CD14-positive monocyte (primary cell): ENCODE results near the gene BACH2. TPM values are rescaled to one million over a fixed set of nuclear protein-coding genes. Genes with fewer than 3 reads are reported as not detected.

Experiments
- DNase-seq, 3 donors: peaks; one replicate each; pipeline ENCODE4 v3.0.0-alpha.2; 2011 to 2022
- H2AFZ ChIP-seq: 2 replicates; pipeline ENCODE4 v1.6.0; 2012; ENCODE audit warnings: mild to moderate bottlenecking, low read depth, low read length, inconsistent platforms; ENCODE audit not compliant: insufficient read depth, poor library complexity, severe bottlenecking
- H3K27ac ChIP-seq, 2 donors: 1 replicate in 1 of 2; 2 replicates in 1 of 2; pipeline ENCODE4 v1.5.1; 2012 to 2013; ENCODE audit warnings: low read length in 2 of 2, control low read depth in 1 of 2, inconsistent platforms in 1 of 2, low read depth in 1 of 2, mild to moderate bottlenecking in 1 of 2
- H3K27me3 ChIP-seq, 2 donors: one replicate each; pipeline versions ENCODE4 v1.6.0 to v1.6.1; 2011 to 2013; ENCODE audit warnings: low read length in 2 of 2; ENCODE audit not compliant: control insufficient read depth in 2 of 2, insufficient read depth in 2 of 2
- H3K36me3 ChIP-seq, 2 donors: replicated peaks in 1 of 2; 1 replicate in 1 of 2; 2 replicates in 1 of 2; pipeline versions ENCODE4 v1.5.1 to v1.6.1; 2012 to 2013; ENCODE audit warnings: low read length in 2 of 2, control low read depth in 1 of 2, inconsistent platforms in 1 of 2, mild to moderate bottlenecking in 1 of 2; ENCODE audit not compliant: insufficient read depth in 2 of 2, control insufficient read depth in 1 of 2
- H3K4me1 ChIP-seq, 2 donors: 1 replicate in 1 of 2; 2 replicates in 1 of 2; pipeline versions ENCODE4 v1.5.1 to v1.6.1; 2012 to 2013; ENCODE audit warnings: low read length in 2 of 2, control low read depth in 1 of 2, inconsistent platforms in 1 of 2, mild to moderate bottlenecking in 1 of 2, moderate library complexity in 1 of 2; ENCODE audit not compliant: insufficient read depth in 2 of 2, control insufficient read depth in 1 of 2
- H3K4me2 ChIP-seq: replicated peaks from 2 replicates; pipeline ENCODE3; 2012; ENCODE audit warnings: low read length, moderate library complexity, mild to moderate bottlenecking; ENCODE audit not compliant: poor library complexity, severe bottlenecking; ENCODE audit errors: extremely low read depth
- H3K4me3 ChIP-seq, 3 experiments: fragments of 200-600 bp in 1 of 3; sonication (generic) in 1 of 3; replicated peaks in 1 of 3; 1 replicate in 2 of 3; 2 replicates in 1 of 3; pipeline ENCODE4 v1.5.1; 2011 to 2013; ENCODE audit warnings: low read length in 3 of 3, mild to moderate bottlenecking in 3 of 3, control low read depth in 2 of 3, low read depth in 2 of 3, inconsistent platforms in 1 of 3, moderate library complexity in 1 of 3
- H3K79me2 ChIP-seq: 2 replicates; pipeline ENCODE4 v1.6.0; 2012; ENCODE audit warnings: mild to moderate bottlenecking, control low read depth, inconsistent platforms, low read length, moderate library complexity; ENCODE audit not compliant: insufficient read depth
- H3K9ac ChIP-seq: 2 replicates; pipeline ENCODE4 v1.6.0; 2017; ENCODE audit warnings: low read length, mild to moderate bottlenecking; ENCODE audit not compliant: insufficient read depth, poor library complexity, severe bottlenecking
- H3K9me3 ChIP-seq, 2 donors: replicated peaks in 1 of 2; 1 replicate in 1 of 2; 2 replicates in 1 of 2; pipeline versions ENCODE4 v1.5.1 to v1.6.1; 2012 to 2013; ENCODE audit warnings: low read length in 2 of 2, control low read depth in 1 of 2; ENCODE audit not compliant: control insufficient read depth in 1 of 2, insufficient read depth in 1 of 2
- H4K20me1 ChIP-seq: 2 replicates; pipeline ENCODE4 v1.6.0; 2012; ENCODE audit warnings: mild to moderate bottlenecking, low read length, control low read depth, moderate library complexity; ENCODE audit not compliant: insufficient read depth
- H3K27ac Mint-ChIP-seq, 7 donors: one replicate each; pipeline ENCODE4 v1.8.0; 2020; ENCODE audit warnings: mild to moderate bottlenecking in 7 of 7, mixed read lengths in 7 of 7, moderate library complexity in 6 of 7, inconsistent platforms in 2 of 7
- H3K27me3 Mint-ChIP-seq, 3 donors: one replicate each; pipeline ENCODE4 v1.8.0; 2021 to 2022; ENCODE audit warnings: low read depth in 3 of 3, mild to moderate bottlenecking in 3 of 3, mixed read lengths in 3 of 3, moderate library complexity in 3 of 3, inconsistent platforms in 1 of 3
- H3K36me3 Mint-ChIP-seq, 2 donors: one replicate each; pipeline ENCODE4 v1.8.0; 2020; ENCODE audit warnings: mixed read lengths in 2 of 2, inconsistent platforms in 1 of 2, mild to moderate bottlenecking in 1 of 2
- H3K4me1 Mint-ChIP-seq: one replicate; pipeline ENCODE4 v1.8.0; 2020; ENCODE audit warnings: mild to moderate bottlenecking, mixed read lengths
- H3K4me3 Mint-ChIP-seq, 2 donors: one replicate each; pipeline ENCODE4 v1.8.0; 2020; ENCODE audit warnings: mild to moderate bottlenecking in 2 of 2, mixed read lengths in 2 of 2, moderate library complexity in 1 of 2
- H3K9me3 Mint-ChIP-seq, 7 donors: one replicate each; pipeline ENCODE4 v1.8.0; 2020 to 2022; ENCODE audit warnings: mixed read lengths in 7 of 7, mild to moderate bottlenecking in 6 of 7, moderate library complexity in 6 of 7, inconsistent platforms in 2 of 7
- WGBS: methylation state at CpG from one replicate; pipeline ENCODE4 v1.1.5; 2013; ENCODE audit warnings: missing lambda C conversion rate; ENCODE audit not compliant: insufficient coverage; 5-methylcytosine and 5-hydroxymethylcytosine counted together
- intact Hi-C, 2 donors: fragments of 100-400 bp; cut with micrococcal nuclease; formaldehyde crosslinking; loops; one replicate each; pipeline versions ENCODE4 v1.15.0 to v1.15.1; 2023
- polyA plus RNA-seq, 3 donors: library from polyadenylated mRNA; depleted of rRNA in 1 of 3; unstranded in 2 of 3; stranded (reverse) in 1 of 3; fragments of 300-500 nt in 2 of 3; fragments of >200 nt in 1 of 3; fragmentation: Illumina TruSeq in 2 of 3; gene quantifications; 1 replicate in 2 of 3; 2 replicates in 1 of 3; pipeline ENCODE4 v1.2.3, GENCODE V29; 2012 to 2021
- TF ChIP-seq, protein P1 (sequence below): fragments of 200-600 bp; IDR thresholded peaks from one replicate; pipeline ENCODE4 v1.8.0; 2022; ENCODE audit warnings: antibody characterized with exemption, mild to moderate bottlenecking

BACH2 gene
- polyA plus RNA-seq, 3 donors, result 0.04 to 0.09 (median 0.05) TPM

DNA sequence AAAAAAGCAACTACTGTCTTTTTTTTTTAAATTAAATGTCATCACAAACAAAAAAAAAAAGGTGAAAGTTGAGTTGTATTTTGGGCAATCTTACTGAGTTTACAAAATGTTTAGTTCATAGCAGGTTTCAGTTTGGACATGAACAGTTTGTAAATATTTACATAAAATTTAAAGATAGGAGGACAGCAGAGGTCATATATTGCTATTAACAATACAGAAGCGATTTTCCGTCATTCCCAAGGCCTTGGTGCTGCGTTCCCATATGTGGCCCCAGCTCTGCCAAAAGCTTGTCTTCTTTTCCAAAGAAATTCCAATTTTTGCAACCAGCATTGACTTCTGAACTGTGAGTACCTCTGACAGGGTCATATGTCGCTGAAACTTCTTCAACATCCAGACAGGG, 5.1 kb downstream of the BACH2 start:
- H3K4me1 ChIP-seq, result peaks cover 14 to 18% of the 10 kb centered on the region in 2 donors
- Mint-ChIP-seq H3K27me3 (peaks cover 24 to 35% (median 31%) of the 10 kb centered on the region in 3 donors), H3K36me3 (peaks cover 0 to 5% of the 10 kb centered on the region in 2 donors), H3K4me3 (no peak overlapping the region), H3K4me1 (peaks cover 17% of the 10 kb centered on the region), H3K9me3 (peaks cover 3 to 9% (median 5%) of the 10 kb centered on the region in 7 donors), H3K27ac (no peak overlapping the region)
- H3K36me3 ChIP-seq, result no peaks in the 10 kb centered on the region
- peaks cover 25 to 26% of the 10 kb centered on the region in 2 donors for H3K27me3 ChIP-seq
- DNase-seq, result no peak
- H3K9me3 ChIP-seq, result peaks cover 3 to 4% of the 10 kb centered on the region in 2 donors
- H3K4me3 ChIP-seq, result no peak overlapping the region
- H4K20me1 ChIP-seq, result no peaks in the 10 kb centered on the region
- H3K9ac ChIP-seq, result no peak overlapping the region
- H2AFZ ChIP-seq, result no peak overlapping the region
- TF ChIP-seq, protein P1, sequence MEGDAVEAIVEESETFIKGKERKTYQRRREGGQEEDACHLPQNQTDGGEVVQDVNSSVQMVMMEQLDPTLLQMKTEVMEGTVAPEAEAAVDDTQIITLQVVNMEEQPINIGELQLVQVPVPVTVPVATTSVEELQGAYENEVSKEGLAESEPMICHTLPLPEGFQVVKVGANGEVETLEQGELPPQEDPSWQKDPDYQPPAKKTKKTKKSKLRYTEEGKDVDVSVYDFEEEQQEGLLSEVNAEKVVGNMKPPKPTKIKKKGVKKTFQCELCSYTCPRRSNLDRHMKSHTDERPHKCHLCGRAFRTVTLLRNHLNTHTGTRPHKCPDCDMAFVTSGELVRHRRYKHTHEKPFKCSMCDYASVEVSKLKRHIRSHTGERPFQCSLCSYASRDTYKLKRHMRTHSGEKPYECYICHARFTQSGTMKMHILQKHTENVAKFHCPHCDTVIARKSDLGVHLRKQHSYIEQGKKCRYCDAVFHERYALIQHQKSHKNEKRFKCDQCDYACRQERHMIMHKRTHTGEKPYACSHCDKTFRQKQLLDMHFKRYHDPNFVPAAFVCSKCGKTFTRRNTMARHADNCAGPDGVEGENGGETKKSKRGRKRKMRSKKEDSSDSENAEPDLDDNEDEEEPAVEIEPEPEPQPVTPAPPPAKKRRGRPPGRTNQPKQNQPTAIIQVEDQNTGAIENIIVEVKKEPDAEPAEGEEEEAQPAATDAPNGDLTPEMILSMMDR, result no peak
- H3K79me2 ChIP-seq, result no peaks in the 10 kb centered on the region
- no peak overlapping the region for H3K27ac ChIP-seq
- H3K4me2 ChIP-seq, result no peak overlapping the region
- WGBS, result 94% methylated on average over 3 of the region's 4 CpGs
- intact Hi-C loops, result loop anchor here (10.0 kb wide), 2 partner anchors 103 to 197 kb away; no protein-coding TSS in a partner anchor

DNA sequence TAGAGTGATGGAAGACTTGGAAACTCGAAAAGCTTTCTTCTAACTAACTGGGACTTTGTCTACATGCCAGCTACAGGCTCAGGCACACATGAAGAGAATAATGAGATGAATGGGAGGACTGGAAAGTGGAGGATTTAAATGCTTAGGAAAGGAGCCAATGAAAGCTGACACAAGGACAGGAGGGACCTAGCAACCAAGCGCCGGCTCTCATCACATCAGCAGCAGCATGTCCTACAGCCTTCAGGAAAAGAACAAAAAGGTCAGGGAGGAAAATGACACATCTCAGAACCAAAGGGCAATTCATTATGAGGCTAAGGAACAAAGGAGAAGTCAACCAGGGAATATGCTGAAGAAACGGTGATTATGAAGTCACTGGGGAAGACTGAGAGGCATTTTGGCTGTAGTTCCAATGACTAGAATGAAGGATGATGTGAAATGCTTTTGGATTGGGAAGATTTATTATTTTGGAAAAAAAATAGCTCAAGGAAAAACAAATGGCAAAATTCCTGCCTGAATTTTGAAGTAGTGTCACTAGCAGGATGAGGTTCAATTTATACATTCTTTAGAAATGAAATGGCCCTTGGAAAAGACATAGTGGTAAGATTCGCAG, 5.7 kb downstream of the BACH2 start:
- H3K4me3 Mint-ChIP-seq, result no peak overlapping the region
- Histone ChIP-seq H3K4me1 (peaks cover 19 to 23% of the 10 kb centered on the region in 2 donors), H2AFZ (no peak overlapping the region), H3K9me3 (peaks cover 3 to 4% of the 10 kb centered on the region in 2 donors), H3K36me3 (no peaks in the 10 kb centered on the region), H3K4me3 (no peak overlapping the region), H3K27ac (no peak overlapping the region), H4K20me1 (no peaks in the 10 kb centered on the region), H3K79me2 (no peaks in the 10 kb centered on the region), H3K4me2 (no peak overlapping the region), H3K9ac (no peak overlapping the region), H3K27me3 (peaks cover 25 to 26% of the 10 kb centered on the region in 2 donors)
- intact Hi-C loops, result loop anchor here (10.0 kb wide), 2 partner anchors 104 to 196 kb away; no protein-coding TSS in a partner anchor
- peaks cover 0 to 5% of the 10 kb centered on the region in 2 donors for H3K36me3 Mint-ChIP-seq
- H3K9me3 Mint-ChIP-seq, result peaks cover 3 to 9% (median 5%) of the 10 kb centered on the region in 7 donors
- WGBS, result 100% methylated on average over 1 of the region's 5 CpGs
- no peak overlapping the region for H3K27ac Mint-ChIP-seq
- H3K4me1 Mint-ChIP-seq, result peaks cover 22% of the 10 kb centered on the region
- TF ChIP-seq, protein P1, result no peak
- H3K27me3 Mint-ChIP-seq, result peaks cover 22 to 35% (median 29%) of the 10 kb centered on the region in 3 donors
- DNase-seq, result no peak
